H1 (cell line): ENCODE measurements around the gene CCDC33. TPM values are rescaled to one million over a fixed set of nuclear protein-coding genes. Genes with fewer than 3 reads are reported as not detected.

Experiments used
- CTCF ChIA-PET: fragments of 300-600 bp; sonication (Branson Sonifier 250); formaldehyde crosslinking; loops from one replicate; lab custom pipeline; 2021; ENCODE audit not compliant: partially characterized antibody; lab: Charles Lee
- POLR2A ChIA-PET: fragments of 300-600 bp; sonication (Branson Sonifier 250); formaldehyde crosslinking; loops from one replicate; lab custom pipeline; 2021; ENCODE audit warnings: inconsistent platforms; ENCODE audit not compliant: partially characterized antibody; lab: Charles Lee
- DNase-seq, 2 experiments: peaks; one replicate each; pipeline versions ENCODE4 v3.0.0 to v3.0.0-alpha.2; 2010 to 2022; ENCODE audit warnings: low spot score in 2 of 2, low read depth in 1 of 2, mixed read lengths in 1 of 2
- FAIRE-seq: peaks from 2 replicates; lab custom pipeline; 2011; peaks lifted over from hg19 to GRCh38; lab: Jason Lieb, UNC
- H2AFZ ChIP-seq: 2 replicates; pipeline ENCODE4 v1.8.1; 2012; ENCODE audit warnings: low read length, inconsistent platforms
- H2AK5ac ChIP-seq: 2 replicates; pipeline ENCODE4 v1.6.1; 2013; ENCODE audit warnings: low read depth, low read length
- H2BK120ac ChIP-seq: replicated peaks from 2 replicates; pipeline ENCODE3; 2013; ENCODE audit warnings: low read depth, low read length, inconsistent platforms
- H2BK12ac ChIP-seq: 2 replicates; pipeline ENCODE4 v1.6.1; 2013; ENCODE audit warnings: low read depth, low read length
- H2BK15ac ChIP-seq: 2 replicates; pipeline ENCODE4 v1.6.1; 2013; ENCODE audit warnings: low read length
- H2BK20ac ChIP-seq: 2 replicates; pipeline ENCODE4 v1.6.1; 2013; ENCODE audit warnings: low read length
- H2BK5ac ChIP-seq: 2 replicates; pipeline ENCODE4 v1.6.1; 2013; ENCODE audit warnings: low read depth, low read length
- H3K14ac ChIP-seq: 2 replicates; pipeline ENCODE4 v1.6.1; 2013; ENCODE audit warnings: inconsistent platforms; ENCODE audit not compliant: insufficient read length
- H3K18ac ChIP-seq: 2 replicates; pipeline ENCODE4 v1.6.1; 2013; ENCODE audit warnings: low read length; ENCODE audit errors: extremely low read depth
- H3K23ac ChIP-seq: 2 replicates; pipeline ENCODE4 v1.6.1; 2013; ENCODE audit warnings: inconsistent platforms; ENCODE audit not compliant: insufficient read length
- H3K23me2 ChIP-seq: 2 replicates; pipeline ENCODE4 v1.6.1; 2013; ENCODE audit warnings: low read depth, low read length
- H3K27ac ChIP-seq: 2 replicates; pipeline ENCODE4 v1.6.1; 2011; ENCODE audit warnings: low read depth, low read length, inconsistent platforms
- H3K27me3 ChIP-seq, 4 experiments: replicated peaks in 1 of 4; 1 replicate in 1 of 4; 2 replicates in 3 of 4; pipeline versions ENCODE4 v1.6.1 to v1.8.1; 2011 to 2013; ENCODE audit warnings: low read length in 3 of 4, mild to moderate bottlenecking in 3 of 4, inconsistent platforms in 2 of 4, mixed read lengths in 2 of 4, moderate library complexity in 1 of 4; ENCODE audit not compliant: control insufficient read depth in 3 of 4, insufficient read depth in 3 of 4; ENCODE audit errors: extremely low read depth in 1 of 4
- H3K36me3 ChIP-seq, 4 experiments: 2 replicates each; pipeline versions ENCODE4 v1.6.1 to v1.8.1; 2011 to 2013; ENCODE audit warnings: mild to moderate bottlenecking in 4 of 4, low read length in 3 of 4, moderate library complexity in 2 of 4, control low read depth in 1 of 4, inconsistent platforms in 1 of 4; ENCODE audit not compliant: insufficient read depth in 4 of 4, control insufficient read depth in 2 of 4
- H3K4ac ChIP-seq: replicated peaks from 2 replicates; pipeline ENCODE3; 2013; ENCODE audit warnings: low read length, low read depth, mixed read lengths, inconsistent platforms; ENCODE audit not compliant: insufficient read length
- H3K4me1 ChIP-seq, 4 experiments: replicated peaks in 1 of 4; 1 replicate in 1 of 4; 2 replicates in 3 of 4; pipeline versions ENCODE4 v1.6.1 to v1.8.1; 2011 to 2013; ENCODE audit warnings: low read length in 3 of 4, inconsistent platforms in 2 of 4, mixed read lengths in 1 of 4; ENCODE audit not compliant: insufficient read depth in 4 of 4, control insufficient read depth in 3 of 4
- H3K4me2 ChIP-seq, 2 experiments: 2 replicates each; pipeline versions ENCODE4 v1.6.1 to v1.8.1; 2011 to 2013; ENCODE audit warnings: low read depth in 2 of 2, low read length in 2 of 2, control low read depth in 1 of 2, inconsistent platforms in 1 of 2, mild to moderate bottlenecking in 1 of 2; ENCODE audit not compliant: insufficient read depth in 1 of 2
- H3K4me3 ChIP-seq, 4 experiments: fragments of 200-600, 300-600 bp in 1 of 4; sonication (generic), shearing (Covaris generic), sonication (Bioruptor Twin) in 1 of 4; 2 replicates each; pipeline versions ENCODE4 v1.5.1 to v1.8.1; 2011 to 2016; ENCODE audit warnings: low read length in 4 of 4, low read depth in 3 of 4, control low read depth in 2 of 4, inconsistent platforms in 2 of 4, mild to moderate bottlenecking in 2 of 4, mixed read lengths in 1 of 4, moderate library complexity in 1 of 4; ENCODE audit not compliant: insufficient read depth in 2 of 4; ENCODE audit errors: extremely low read depth in 1 of 4
- H3K56ac ChIP-seq: replicated peaks from 2 replicates; pipeline ENCODE3; 2013; ENCODE audit warnings: low read depth, mild to moderate bottlenecking, mixed read lengths, low read length, inconsistent platforms; ENCODE audit not compliant: insufficient read length
- H3K79me1 ChIP-seq: 2 replicates; pipeline ENCODE4 v1.6.1; 2013; ENCODE audit warnings: low read depth, low read length, control low read depth
- H3K79me2 ChIP-seq, 2 experiments: 2 replicates each; pipeline versions ENCODE4 v1.6.1 to v1.8.1; 2012 to 2013; ENCODE audit warnings: low read length in 2 of 2, mild to moderate bottlenecking in 2 of 2, inconsistent platforms in 1 of 2; ENCODE audit not compliant: insufficient read depth in 2 of 2, control insufficient read depth in 1 of 2
- H3K9ac ChIP-seq, 4 experiments: replicated peaks in 1 of 4; 1 replicate in 1 of 4; 2 replicates in 3 of 4; pipeline versions ENCODE4 v1.6.1 to v1.8.1; 2011 to 2013; ENCODE audit warnings: low read depth in 3 of 4, low read length in 3 of 4, control low read depth in 2 of 4, mild to moderate bottlenecking in 2 of 4, moderate library complexity in 2 of 4, inconsistent platforms in 1 of 4; ENCODE audit errors: extremely low read depth in 1 of 4
- H3K9me3 ChIP-seq, 2 experiments: 2 replicates each; pipeline versions ENCODE4 v1.6.1 to v1.8.1; 2012 to 2013; ENCODE audit warnings: mild to moderate bottlenecking in 2 of 2, moderate library complexity in 2 of 2, control low read depth in 1 of 2, inconsistent platforms in 1 of 2, low read depth in 1 of 2, low read length in 1 of 2, mixed read lengths in 1 of 2; ENCODE audit not compliant: insufficient read depth in 2 of 2
- H4K20me1 ChIP-seq, 2 experiments: replicated peaks in 1 of 2; 2 replicates each; pipeline versions ENCODE3 to v1.8.1; 2011 to 2013; ENCODE audit warnings: inconsistent platforms in 2 of 2, low read length in 2 of 2, mild to moderate bottlenecking in 1 of 2; ENCODE audit not compliant: insufficient read depth in 2 of 2, control insufficient read depth in 1 of 2
- H4K5ac ChIP-seq: 2 replicates; pipeline ENCODE4 v1.6.1; 2013; ENCODE audit warnings: low read length, low read depth, mixed read lengths, inconsistent platforms; ENCODE audit not compliant: insufficient read length
- H4K8ac ChIP-seq: 2 replicates; pipeline ENCODE4 v1.8.0; 2013; ENCODE audit warnings: mild to moderate bottlenecking, moderate library complexity, low read length, inconsistent platforms; ENCODE audit not compliant: insufficient read depth; ENCODE audit errors: extremely low read depth
- H4K91ac ChIP-seq: replicated peaks from 2 replicates; pipeline ENCODE3; 2013; ENCODE audit warnings: low read length, mixed read lengths, inconsistent platforms; ENCODE audit not compliant: insufficient read length
- BACH1 ChIP-seq: IDR thresholded peaks from 2 replicates; pipeline ENCODE4 v1.6.1; 2012; ENCODE audit warnings: low read length, improper control_type of control experiment
- BRCA1 ChIP-seq: IDR thresholded peaks from 2 replicates; pipeline ENCODE4 v1.6.1; 2012; ENCODE audit warnings: low read depth, low read length, improper control_type of control experiment
- CBX8 ChIP-seq: fragments of 300-800, 300-1000 bp; sonication (generic); IDR thresholded peaks from 2 replicates; pipeline ENCODE4 v1.7.1; 2016; ENCODE audit warnings: low read depth, low read length, borderline replicate concordance
- CHD2 ChIP-seq: IDR thresholded peaks from 2 replicates; pipeline ENCODE4 v1.6.1; 2012; ENCODE audit warnings: low read length, improper control_type of control experiment
- CREB1 ChIP-seq: IDR thresholded peaks from 2 replicates; pipeline ENCODE4 v1.6.1; 2012; ENCODE audit warnings: inconsistent platforms
- GABPA ChIP-seq: IDR thresholded peaks from 2 replicates; pipeline ENCODE4 v1.6.1; 2011; ENCODE audit warnings: mild to moderate bottlenecking, low read length, moderate library complexity, borderline replicate concordance; ENCODE audit not compliant: insufficient read depth
- KDM1A ChIP-seq: fragments of 200-600, 300-600 bp; sonication (generic); IDR thresholded peaks from 2 replicates; pipeline ENCODE4 v1.7.1; 2016; ENCODE audit warnings: mild to moderate bottlenecking, low read length, borderline replicate concordance
- KDM4A ChIP-seq: IDR thresholded peaks from one replicate; pipeline ENCODE4 v1.7.1; 2012; ENCODE audit warnings: low read depth, mild to moderate bottlenecking, moderate library complexity, low read length, inconsistent platforms; ENCODE audit not compliant: severe bottlenecking
- KDM5A ChIP-seq: fragments of 200-600 bp; IDR thresholded peaks from 2 replicates; pipeline ENCODE4 v1.7.1; 2012; ENCODE audit warnings: mild to moderate bottlenecking, low read length, inconsistent platforms, mixed read lengths
- MAX ChIP-seq: IDR thresholded peaks from 2 replicates; pipeline ENCODE4 v1.6.1; 2012; ENCODE audit warnings: inconsistent platforms
- USF2 ChIP-seq: IDR thresholded peaks from 2 replicates; pipeline ENCODE4 v1.6.1; 2011; ENCODE audit warnings: low read length, improper control_type of control experiment
- YY1 ChIP-seq: IDR thresholded peaks from 2 replicates; pipeline ENCODE4 v1.6.1; 2011; ENCODE audit warnings: low read depth, mild to moderate bottlenecking, low read length
- WGBS, 2 experiments: shearing (Covaris generic) in 1 of 2; methylation state at CpG; one replicate each; pipeline versions ENCODE4 v1.1.6 to v1.1.7; 2013 to 2015; ENCODE audit warnings: low lambda C conversion rate in 2 of 2, mixed read lengths in 2 of 2, inconsistent platforms in 1 of 2, low coverage in 1 of 2, missing lambda C conversion rate in 1 of 2; ENCODE audit not compliant: insufficient replicate concordance in 2 of 2, insufficient coverage in 1 of 2, insufficient read length in 1 of 2; ENCODE audit errors: extremely low coverage in 1 of 2, missing lambda C conversion rate in 1 of 2; 5-methylcytosine and 5-hydroxymethylcytosine counted together
- polyA plus RNA-seq, 7 experiments: library from polyadenylated mRNA; depleted of rRNA in 3 of 7; stranded (reverse) in 5 of 7; unstranded in 2 of 7; fragments of >200 nt in 5 of 7; fragments of 200-250 nt in 2 of 7; gene quantifications; 1 replicate in 5 of 7; 2 replicates in 1 of 7; 4 replicates in 1 of 7; pipeline versions ENCODE4 v1.2.1 to v1.2.3, GENCODE V29; 2011 to 2013; ENCODE audit warnings: missing spikeins in 2 of 7, mixed read lengths in 2 of 7
- total RNA-seq: library from RNA; stranded (reverse); fragmentation: NEBNext Ultra II Directional; extraction: Animal tissue kit (Norgen Biotek cat#: 25700); gene quantifications from 2 replicates; pipeline ENCODE4 v1.2.1, GENCODE V29; 2021

The CCDC33 gene
- total and polyA plus RNA-seq, 2 of the 8 experiments (the other 6 are each of a cell fraction or from before 2014, with no cell fraction given), result 2.0 to 2.7 TPM

- peaks cover 0 to 9% (median 2%) of the 10 kb centered on the region in 4 experiments; a peak in 3 of 7 replicates for H3K27me3 ChIP-seq
- H3K14ac ChIP-seq, result no peak overlapping the region
- ChIA-PET POLR2A (interaction anchor here (2.0 to 5.9 kb wide), 3 partner anchors 11 to 88 kb away, joined by 4 to 38 read pairs (median 5); no protein-coding TSS in a partner anchor), CTCF (interaction anchor here (0.7 to 2.9 kb wide), 11 partner anchors 8 to 113 kb away, joined by 3 to 14 read pairs (median 4); partner anchors contain the start of gene ISLR2)
- H3K56ac ChIP-seq, result no peak overlapping the region
- H3K36me3 ChIP-seq, result no peaks in the 10 kb centered on the region
- no peaks in the 10 kb centered on the region for H3K9me3 ChIP-seq
- H3K4ac ChIP-seq, result no peak overlapping the region
- H4K5ac ChIP-seq, result no peak overlapping the region
- H2AK5ac ChIP-seq, result no peak overlapping the region
- no peaks in the 10 kb centered on the region for H4K20me1 ChIP-seq
- peaks cover 30 to 57% (median 43%) of the 10 kb centered on the region in 4 experiments for H3K4me1 ChIP-seq
- no peak overlapping the region for H4K8ac ChIP-seq
- 86% methylated on average over 4 of the region's 4 CpGs; no CpG with 5 or more reads in 1 of the 2 experiments for WGBS, 2 experiments
- H3K23me2 ChIP-seq, result peaks cover 2% of the 10 kb centered on the region
- H3K9ac ChIP-seq, result no peak overlapping the region
- no peak for DNase-seq
- H3K18ac ChIP-seq, result peak overlapping the region; percentile 84
- H2BK15ac ChIP-seq, result peak overlapping the region; percentile 93; the same call in 1 of the 2 replicates
- H2BK20ac ChIP-seq, result peak overlapping the region; percentile 56; the same call in 1 of the 2 replicates
- peak overlapping the region in 1 of 4 experiments; percentile 21; a peak in 1 of 8 replicates for H3K4me3 ChIP-seq
- no peak overlapping the region for H3K23ac ChIP-seq
- peak overlapping the region; percentile 9 for H4K91ac ChIP-seq
- H2BK5ac ChIP-seq, result peak overlapping the region; percentile 91; the same call in 1 of the 2 replicates
- H2BK12ac ChIP-seq, result peak overlapping the region; percentile 88
- no peaks in the 10 kb centered on the region for H3K79me1 ChIP-seq
- FAIRE-seq, result no peak
- H2BK120ac ChIP-seq, result peak overlapping the region; percentile 11
- no peak overlapping the region for H3K27ac ChIP-seq
- no peaks in the 10 kb centered on the region for H3K79me2 ChIP-seq
- H2AFZ ChIP-seq, result no peak overlapping the region
- peak overlapping the region in 1 of 2 experiments; percentile 40; a peak in 1 of 4 replicates for H3K4me2 ChIP-seq
- TF ChIP-seq CBX8 (no peak), BRCA1 (no peak), GABPA (no peak), KDM4A (no peak), BACH1 (no peak), KDM5A (no peak), MAX (no peak), CHD2 (no peak), CREB1 (no peak), YY1 (no peak), KDM1A (no peak), USF2 (no peak)
Measured at GRCh38 chr15:74209997-74210671, 26.0 kb upstream of the CCDC33 start.
